HG03575 (cell line): ENCODE data around the gene RDH11.
A peak's percentile ranks its signal among the peaks of the same experiment; 100 is the strongest.
"Not testable (repeated sequence)": the region's sequence is repeated elsewhere in the genome, so short reads cannot be mapped to it uniquely, and the experiment has no call there.

ENCODE experiments used
- ATAC-seq: cut with Tn5 transposase; IDR thresholded peaks from one replicate; pipeline ENCODE4 v1.9.1; 2021; ENCODE audit not compliant: unreplicated experiment, insufficient number of reproducible peaks, low FRiP score; ENCODE audit errors: extremely low read depth

Gene RDH11, protein sequence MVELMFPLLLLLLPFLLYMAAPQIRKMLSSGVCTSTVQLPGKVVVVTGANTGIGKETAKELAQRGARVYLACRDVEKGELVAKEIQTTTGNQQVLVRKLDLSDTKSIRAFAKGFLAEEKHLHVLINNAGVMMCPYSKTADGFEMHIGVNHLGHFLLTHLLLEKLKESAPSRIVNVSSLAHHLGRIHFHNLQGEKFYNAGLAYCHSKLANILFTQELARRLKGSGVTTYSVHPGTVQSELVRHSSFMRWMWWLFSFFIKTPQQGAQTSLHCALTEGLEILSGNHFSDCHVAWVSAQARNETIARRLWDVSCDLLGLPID

DNA sequence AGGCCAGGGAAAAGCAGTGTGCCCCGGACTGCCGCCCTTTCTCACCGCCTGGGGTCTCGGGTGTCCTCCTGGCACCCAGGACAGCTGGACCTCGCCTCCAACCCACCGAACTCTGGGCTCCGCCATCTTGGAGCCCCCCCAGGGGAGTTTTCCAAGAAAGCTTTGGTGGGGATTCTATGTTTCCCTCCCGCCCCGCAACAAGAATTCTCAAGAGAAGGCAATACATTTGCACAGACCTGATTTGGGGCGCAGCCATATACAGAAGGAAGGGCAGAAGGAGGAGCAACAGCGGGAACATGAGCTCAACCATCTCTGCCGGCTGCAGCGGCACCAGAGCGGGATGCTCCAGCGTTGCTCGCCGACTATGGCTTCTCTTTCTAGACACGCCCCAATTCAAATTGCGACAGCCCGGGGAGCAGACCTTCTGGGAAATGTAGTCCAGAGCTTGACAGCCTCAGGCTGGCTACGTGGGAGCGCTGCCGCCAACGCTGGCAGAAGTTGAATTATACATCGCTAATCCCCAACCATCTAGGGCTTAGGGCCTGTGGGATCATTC is at the start of gene RDH11:
TSS of gene RDH11 (minus strand) at position 371 of the 556 bp plus-strand sequence. CDS start at position 310, 61 bp downstream.
- peak; percentile 56 for ATAC-seq

DNA sequence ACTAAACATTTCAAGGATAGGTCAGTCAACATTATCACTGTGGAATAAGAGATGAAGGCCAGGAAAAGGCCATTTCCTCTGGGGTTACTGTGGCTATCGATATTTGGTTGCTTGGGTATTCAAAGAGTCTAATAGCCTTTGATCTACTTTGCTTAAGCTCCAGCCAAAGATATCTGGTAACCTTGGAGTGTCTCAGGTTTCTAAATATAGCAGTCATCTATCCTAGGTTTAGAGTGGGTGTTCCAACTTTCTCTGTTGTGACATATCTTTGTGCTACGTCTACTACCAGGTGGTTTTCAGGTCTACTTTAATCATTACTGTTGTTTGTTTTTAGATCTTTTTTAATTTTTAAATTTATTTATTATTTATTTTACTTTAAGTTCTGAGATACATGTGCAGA is 48.5 kb upstream of the RDH11 start:
- no peak for ATAC-seq

DNA sequence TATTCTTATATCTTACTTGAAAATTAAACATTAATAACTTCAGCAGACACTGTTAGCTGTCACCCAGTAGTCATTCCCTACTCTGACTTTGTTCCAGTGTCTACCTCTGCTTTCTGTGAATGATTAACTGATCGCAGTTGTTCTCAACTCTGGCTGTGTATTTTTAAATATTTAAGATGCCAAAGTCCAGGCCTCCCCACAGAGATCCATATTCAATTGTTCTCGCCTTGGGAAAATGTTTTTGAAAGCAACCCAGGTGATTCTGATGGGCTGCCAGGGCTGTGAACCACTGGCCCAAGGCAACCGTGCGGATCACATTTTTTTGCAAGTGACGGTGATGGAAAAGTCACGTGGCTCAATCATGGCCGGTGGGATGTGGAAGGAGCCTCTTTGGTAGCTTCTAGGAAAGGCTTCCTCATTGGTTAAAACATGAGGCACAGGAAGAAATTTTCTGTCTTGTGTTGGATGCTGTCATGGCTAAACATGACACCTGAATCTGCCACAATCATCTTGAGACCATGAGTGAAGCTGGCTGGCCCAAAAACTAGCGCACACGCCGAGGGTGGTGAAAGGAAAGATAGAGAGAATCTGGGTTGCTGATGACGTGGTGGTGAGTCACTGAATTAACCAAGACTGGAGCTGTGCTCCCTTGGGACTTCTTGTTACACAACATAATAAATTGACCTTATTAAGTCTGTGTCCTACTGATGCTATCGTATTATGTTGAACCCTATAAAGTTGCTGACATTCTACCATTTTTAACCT is 43.4 kb upstream of the RDH11 start:
- ATAC-seq, result no peak

DNA sequence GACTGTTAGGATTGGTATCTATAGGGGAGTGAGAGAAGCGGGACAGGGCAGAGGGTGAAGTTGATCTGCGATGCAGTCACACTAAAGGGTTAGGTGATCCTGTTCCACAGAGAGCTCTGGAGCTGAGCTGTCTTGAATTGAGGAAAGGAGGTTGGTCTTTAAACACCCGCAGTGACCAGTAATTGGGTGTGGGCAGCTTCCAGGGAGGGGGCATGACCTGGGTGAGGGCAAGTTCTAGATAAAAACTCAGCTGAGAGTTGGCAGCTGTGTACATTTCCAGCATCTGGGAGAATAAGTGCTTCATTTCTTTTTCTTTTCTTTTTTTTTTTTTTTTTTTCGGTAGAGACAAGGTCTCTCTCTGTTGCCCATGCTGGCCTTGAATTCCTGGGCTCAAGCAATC is 41.2 kb upstream of the RDH11 start:
- no peak for ATAC-seq

DNA sequence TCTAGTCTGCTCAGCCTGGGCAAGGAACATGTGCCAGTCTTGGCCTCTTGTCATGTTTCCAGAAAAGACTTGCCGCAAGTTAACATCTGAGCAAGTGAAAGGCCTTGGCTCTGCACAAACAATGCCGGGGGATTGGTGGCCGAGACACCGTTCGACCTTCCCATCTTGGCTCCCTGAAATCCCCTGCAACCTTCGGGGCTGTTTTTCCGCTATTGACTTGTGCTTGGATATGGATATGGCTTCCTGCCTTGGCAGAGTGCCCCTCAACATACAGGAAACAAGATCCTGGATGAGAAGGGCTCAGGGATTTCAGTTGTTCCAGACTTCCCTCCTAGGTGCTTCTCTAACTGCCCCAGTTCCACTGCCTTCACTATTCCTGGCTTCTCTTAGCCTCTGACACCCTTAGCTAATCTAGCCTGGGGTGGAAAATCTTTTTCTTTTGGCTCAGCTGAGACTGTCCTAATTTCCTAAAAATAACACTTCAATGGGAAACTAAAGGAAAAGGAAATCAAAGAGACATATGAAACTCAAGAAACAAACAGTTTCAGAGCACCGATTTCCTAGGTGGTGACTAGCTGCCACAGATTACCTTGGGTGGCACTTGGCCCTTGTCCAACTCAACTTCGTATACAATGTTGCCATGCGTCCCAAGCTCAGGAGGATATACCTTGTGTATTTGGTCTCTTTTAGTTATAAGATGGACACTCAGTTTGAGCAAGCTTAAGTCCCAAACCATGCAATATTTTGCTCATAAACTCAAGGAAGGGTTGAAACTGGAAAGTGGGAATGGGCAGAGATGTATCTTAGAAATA is 40.0 kb upstream of the RDH11 start:
- no peak for ATAC-seq

DNA sequence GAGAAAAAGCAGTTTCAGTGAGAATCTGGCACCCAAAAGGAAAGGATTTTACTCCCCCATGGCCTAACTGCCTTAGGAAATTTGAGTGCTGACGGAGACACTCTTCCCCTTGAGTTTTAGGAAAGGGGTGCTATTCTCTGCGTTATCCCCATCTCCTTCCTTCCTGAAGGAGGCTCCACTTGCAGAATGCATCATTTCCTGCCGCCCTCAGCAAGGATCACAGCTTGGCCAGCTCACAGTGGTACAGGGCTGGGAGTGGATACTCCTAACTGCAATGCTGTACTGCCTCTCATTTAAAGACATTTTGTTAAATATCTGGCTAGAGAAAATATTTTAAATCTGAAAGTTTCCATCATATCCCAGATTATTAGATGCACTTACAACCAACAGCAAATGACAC is 39.1 kb upstream of the RDH11 start:
- no peak for ATAC-seq

DNA sequence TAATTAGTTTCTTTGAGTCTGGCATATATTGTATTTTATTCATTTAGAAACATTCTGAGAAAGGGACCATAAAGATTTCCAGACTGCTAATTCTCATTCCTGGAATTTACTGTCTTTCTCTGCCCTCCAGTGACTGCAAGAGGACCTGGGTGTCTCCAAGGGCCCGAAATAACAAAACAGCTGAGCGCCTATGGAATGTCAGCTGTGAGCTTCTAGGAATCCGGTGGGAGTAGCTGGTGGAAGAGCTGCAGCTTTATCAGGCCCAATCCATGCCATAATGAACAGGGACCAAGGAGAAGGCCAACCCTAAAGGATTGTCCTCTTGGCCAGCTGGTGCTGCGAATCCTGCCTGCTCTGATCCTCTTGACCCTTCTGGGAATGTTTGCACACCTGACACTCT is 38.1 kb upstream of the RDH11 start:
- ATAC-seq, result no peak

DNA sequence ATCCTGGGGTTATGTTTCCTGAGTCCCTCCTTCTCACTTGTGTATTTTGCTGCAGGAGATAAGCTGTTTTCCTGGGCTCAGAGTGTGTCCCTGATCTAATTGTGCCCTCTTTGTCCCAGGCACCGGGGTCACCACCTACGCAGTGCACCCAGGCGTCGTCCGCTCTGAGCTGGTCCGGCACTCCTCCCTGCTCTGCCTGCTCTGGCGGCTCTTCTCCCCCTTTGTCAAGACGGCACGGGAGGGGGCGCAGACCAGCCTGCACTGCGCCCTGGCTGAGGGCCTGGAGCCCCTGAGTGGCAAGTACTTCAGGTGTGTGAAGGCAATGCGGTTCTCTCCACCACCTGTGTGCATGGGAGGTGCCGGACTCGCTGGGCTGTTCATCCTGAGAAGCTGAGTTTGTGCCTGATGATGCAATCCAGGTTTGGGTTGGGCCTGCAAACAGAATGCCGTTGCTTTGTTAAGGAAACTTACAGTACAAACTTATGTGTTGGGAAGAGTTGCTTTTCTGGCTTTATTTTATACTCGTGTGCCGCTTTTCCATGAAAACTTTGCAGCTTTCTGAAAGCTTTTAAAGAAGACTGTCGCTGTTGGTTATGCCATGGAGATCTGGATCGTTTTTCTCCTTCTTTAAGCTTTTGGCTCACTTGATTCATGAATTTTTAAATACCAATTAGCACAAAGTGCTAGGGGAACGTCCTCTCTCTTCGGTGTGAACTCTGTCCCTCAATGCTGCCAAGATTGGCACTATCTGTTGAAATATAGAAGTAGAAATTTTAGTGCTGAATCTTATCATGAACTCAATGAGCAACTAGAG is 33.7 kb upstream of the RDH11 start:
- ATAC-seq, result no peak

DNA sequence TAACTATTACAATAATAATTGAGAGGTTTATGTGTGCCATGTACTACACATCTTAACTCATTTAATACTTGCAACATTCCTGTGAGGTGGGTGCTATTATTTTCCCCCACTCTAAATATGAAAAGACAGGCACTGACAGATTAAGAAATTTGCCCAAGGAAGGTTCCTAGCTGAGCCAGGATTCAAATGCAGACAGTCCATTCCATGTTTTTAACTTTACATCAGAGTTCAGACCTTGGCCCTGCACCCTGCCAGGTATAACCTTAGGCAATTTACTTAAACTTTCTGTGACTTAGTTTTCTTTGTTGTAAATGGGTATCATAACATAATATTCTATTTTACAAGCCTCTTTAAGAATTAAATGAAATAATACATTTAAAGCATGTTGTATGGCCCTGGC is 32.7 kb upstream of the RDH11 start:
- ATAC-seq, result no peak

DNA sequence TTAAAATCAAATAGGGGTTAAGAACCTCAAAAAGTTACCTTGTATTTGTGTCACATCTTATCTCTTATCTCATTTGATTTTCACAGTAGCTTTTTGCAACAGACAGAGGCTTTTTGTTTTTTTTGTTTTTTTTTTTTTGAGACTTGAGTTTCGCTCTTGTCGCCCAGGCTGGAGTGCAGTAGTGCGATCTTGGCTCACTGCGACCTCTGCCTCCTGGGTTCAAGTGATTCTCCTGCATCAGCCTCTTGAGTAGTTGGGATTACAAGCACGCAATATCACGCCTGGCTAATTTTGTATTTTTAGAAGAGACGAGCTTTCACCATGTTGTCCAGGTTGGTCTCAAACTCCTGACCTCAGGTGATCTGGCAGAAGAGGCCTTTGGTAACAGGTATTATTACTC is 31.8 kb upstream of the RDH11 start:
- no peak for ATAC-seq

DNA sequence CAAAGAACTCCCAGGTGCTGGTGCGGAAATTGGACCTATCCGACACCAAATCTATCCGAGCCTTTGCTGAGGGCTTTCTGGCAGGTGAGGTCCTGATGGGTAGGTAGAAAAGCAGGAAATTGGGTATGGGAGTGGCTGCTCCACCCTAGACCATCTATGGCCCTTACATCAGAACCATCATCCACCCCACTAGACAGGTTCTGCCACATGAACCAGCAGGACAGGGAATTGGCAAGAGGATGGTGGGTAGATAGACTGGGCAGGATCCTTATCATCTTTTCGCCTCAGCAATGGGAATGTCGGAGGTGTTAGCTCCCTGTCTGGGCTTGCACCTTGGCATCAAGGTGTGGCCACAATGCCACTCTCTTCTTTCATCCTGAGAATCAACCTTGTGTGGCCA is 29.6 kb upstream of the RDH11 start:
- ATAC-seq, result no peak

DNA sequence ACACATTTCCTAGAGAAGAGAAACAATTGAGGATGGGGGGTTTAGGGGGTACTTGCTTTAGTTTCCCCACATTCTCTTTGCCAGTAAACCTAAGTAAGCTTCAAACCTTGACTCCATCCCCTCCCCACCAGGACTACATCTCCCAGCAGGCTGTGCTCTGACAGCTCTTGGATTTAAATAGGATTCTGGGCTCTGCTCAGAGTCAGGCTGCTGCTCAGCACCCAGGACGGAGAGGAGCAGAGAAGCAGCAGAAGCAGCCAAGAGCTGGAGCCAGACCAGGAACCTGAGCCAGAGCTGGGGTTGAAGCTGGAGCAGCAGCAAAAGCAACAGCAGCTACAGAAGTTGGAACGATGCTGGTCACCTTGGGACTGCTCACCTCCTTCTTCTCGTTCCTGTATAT is 26.7 kb upstream of the RDH11 start:
- ATAC-seq, result no peak

DNA sequence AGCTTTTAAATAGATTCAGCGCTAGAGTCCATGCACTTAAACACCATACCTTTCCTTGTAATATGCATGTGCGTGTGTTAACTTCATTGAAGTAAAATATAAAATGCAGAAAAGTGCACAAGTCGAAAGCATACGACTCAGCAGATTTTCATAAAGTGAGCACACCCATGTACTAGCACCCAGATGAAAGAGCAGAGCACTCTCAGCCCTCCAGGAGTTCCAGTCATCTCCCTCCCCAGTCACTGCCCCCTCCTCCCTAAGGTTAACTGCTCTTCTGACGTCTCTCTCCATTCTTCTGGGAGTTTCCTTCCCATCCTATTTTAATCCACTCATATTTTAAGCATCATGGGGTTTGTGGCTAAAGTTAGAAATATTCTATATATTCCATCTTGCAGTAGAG is 26.3 kb upstream of the RDH11 start:
- ATAC-seq, result no peak

DNA sequence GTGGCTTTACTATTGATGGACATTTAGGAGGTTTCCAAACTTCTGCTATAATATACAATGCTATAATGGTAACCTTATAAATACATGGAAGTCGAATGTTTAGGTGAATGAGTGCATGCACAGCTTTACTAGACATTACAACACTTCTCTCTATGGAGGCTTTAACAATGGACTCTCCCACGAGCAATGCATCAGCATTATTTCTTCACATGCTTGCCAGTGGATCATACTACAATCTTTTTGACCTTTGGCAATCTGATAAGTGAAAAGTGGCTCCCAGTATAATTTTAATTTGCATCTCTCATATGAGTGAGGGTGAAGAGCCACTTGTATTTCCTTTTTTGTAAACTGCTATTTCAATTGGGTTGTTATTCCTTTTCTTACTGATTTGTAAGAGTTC is 24.3 kb upstream of the RDH11 start:
- ATAC-seq, result no peak

DNA sequence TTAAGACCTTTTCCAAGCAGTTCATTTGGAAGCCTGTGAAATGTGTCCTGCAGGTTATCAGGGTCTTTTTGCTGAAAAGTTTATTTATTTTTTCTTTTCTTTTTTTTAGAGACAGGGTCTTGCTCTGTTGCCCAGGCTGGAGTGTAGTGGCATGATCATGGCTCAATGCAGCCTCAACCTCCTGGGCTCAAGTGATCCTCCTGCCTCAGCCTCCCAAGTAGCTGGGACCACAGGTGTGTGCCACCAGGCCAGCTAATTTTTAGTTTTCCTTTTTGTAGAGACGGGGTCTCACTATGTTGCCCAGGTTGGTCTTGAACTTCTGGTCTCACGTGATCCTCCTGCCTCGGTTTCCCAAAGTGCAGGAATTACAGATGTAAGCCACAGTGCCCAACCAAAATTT is 23.8 kb upstream of the RDH11 start:
- not testable (repeated sequence) for ATAC-seq

DNA sequence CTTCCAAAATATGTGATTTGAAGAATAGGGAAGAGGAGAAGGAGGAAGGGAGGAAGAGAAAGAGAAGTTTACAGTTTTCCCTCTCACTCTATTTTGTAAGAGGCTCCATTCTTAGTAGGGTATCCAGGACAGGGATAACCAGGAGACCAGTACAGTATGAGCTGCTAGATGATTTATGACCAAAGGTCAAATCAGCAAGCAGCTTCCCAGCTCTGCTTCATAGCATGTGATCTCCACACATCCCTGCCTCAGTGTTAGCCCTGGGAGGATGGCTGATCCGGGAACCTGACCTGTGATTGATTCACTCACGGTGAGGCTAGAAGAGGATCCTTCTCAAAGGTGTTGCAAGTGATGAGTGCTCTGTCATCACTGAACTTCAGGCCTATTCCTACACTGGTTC is 22.7 kb upstream of the RDH11 start:
- ATAC-seq, result no peak

DNA sequence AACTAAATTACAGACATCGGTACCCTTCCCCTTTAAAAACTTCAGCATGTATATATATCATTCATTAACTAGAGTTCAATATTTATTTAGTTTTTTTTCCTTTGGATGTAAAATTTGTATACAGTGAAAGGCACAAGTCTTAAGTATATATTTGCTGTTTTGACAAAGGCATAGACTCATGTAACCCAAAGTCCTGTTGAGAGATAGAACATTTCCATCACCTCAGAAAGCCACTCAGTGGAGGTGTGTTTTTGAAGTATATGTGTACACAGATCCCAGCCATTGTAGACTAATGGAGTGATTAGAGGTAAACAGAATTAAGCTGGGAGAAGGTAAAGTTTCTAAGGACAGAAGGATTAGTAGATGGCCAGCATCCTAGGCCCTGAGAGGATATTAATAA is 21.5 kb upstream of the RDH11 start:
- no peak for ATAC-seq

DNA sequence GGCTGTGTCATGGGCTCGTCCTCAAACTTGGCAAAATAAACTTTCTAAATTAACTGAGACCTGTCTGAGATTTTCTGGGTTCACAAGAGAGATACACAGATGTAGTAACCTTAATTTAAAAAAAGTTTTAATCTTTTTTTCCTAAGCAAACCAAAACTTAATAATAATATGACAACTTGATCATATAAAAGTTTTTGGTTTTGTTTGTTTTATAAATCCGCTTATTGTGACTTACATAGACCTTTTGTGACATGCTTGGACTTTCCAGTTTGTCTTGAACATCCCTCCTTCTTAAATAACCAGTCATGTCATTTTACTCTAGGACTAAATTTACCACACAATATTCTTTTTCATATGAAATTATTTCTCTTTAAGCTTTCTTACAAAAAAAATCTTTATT is 14.6 kb upstream of the RDH11 start:
- ATAC-seq, result no peak

DNA sequence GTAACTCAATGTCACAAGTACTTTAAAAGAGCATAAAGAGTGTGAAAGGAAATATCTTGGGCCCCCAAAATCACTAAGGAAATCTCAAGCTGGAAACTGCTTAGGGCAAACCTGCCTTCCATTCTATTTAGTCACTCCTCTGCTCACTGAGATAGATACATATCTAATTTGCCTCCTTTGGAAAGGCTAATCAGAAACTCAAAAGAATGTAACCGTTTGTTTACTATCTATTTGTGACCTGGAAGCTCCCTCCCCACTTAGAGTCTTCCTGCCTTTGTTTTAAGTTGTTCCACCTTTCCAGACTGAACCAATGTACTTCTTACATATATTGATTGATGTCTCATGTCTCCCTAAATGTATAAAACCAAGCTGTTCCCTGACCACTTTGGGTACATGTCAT is 14.2 kb upstream of the RDH11 start:
- not testable (repeated sequence) for ATAC-seq
